Fibroblast of upper back skin (primary cell): ENCODE data around the gene C1QL3.

Experiments used
- DNase-seq: peaks from one replicate; pipeline ENCODE4 v3.0.0-alpha.2; 2013

C1QL3 gene

GRCh38 chr10:16491933-16492332 is 29.7 kb downstream of the C1QL3 start:
- no peak for DNase-seq

- no peak for DNase-seq
Measured at GRCh38 chr10:16490511-16490910, 31.2 kb downstream of the C1QL3 start.

GRCh38 chr10:16483241-16483917 is 38.3 kb downstream of the C1QL3 start:
- DNase-seq, result no peak

GRCh38 chr10:16481052-16481728 is 40.5 kb downstream of the C1QL3 start:
- no peak for DNase-seq

GRCh38 chr10:16478801-16479200 is 42.9 kb downstream of the C1QL3 start:
- no peak for DNase-seq

GRCh38 chr10:16477757-16478156 is 43.9 kb downstream of the C1QL3 start:
- no peak for DNase-seq

GRCh38 chr10:16472828-16473227 is 48.9 kb downstream of the C1QL3 start:
- no peak for DNase-seq

GRCh38 chr10:16470747-16471146 is 50.9 kb downstream of the C1QL3 start:
- no peak for DNase-seq

GRCh38 chr10:16466001-16466400 is 55.7 kb downstream of the C1QL3 start:
- no peak for DNase-seq
